IMR-90 (cell line): ENCODE results near the gene NAGPA. TPM values are rescaled to one million over a fixed set of nuclear protein-coding genes. Genes with fewer than 3 reads are reported as not detected.

Experiments
- ATAC-seq: fragments of 200-7000 bp; cut with Tn5 transposase; 2 replicates; pipeline ENCODE4 v1.9.1; 2020; ENCODE audit warnings: low read depth, mild to moderate bottlenecking, moderate library complexity
- BruUV-seq: library from RNA; stranded (reverse); fragments of 400-500 nt; replicated peaks from 2 replicates; lab custom pipeline; 2021; lab: Mats Ljungman, UMichigan
- CTCF ChIA-PET: fragments of 300-600 bp; formaldehyde crosslinking; extraction: SDS; loops from one replicate; lab custom pipeline; 2021; ENCODE audit warnings: antibody characterized with exemption; lab: Yijun Ruan, JAX
- POLR2A ChIA-PET: fragments of 300-600 bp; sonication (Branson Sonifier 250); formaldehyde crosslinking; loops from one replicate; lab custom pipeline; 2022; ENCODE audit warnings: antibody characterized with exemption; ENCODE audit not compliant: unreplicated experiment; lab: Charles Lee
- DNase-seq: peaks from one replicate; pipeline ENCODE4 v3.0.0; 2013
- H2AFZ ChIP-seq: replicated peaks from 2 replicates; pipeline ENCODE3; 2013; ENCODE audit warnings: low read length, mild to moderate bottlenecking; ENCODE audit not compliant: poor library complexity
- H2AK5ac ChIP-seq: 2 replicates; pipeline ENCODE4 v1.6.1; 2013; ENCODE audit warnings: low read depth, low read length, inconsistent platforms
- H2AK9ac ChIP-seq: replicated peaks from 2 replicates; pipeline ENCODE3; 2013; ENCODE audit warnings: mild to moderate bottlenecking, low read depth, low read length, moderate library complexity; ENCODE audit not compliant: poor library complexity
- H2BK120ac ChIP-seq: 2 replicates; pipeline ENCODE4 v1.6.1; 2013; ENCODE audit warnings: low read depth, low read length, inconsistent platforms
- H2BK15ac ChIP-seq: 3 replicates; pipeline ENCODE4 v1.6.1; 2013; ENCODE audit warnings: low read depth, low read length, inconsistent platforms
- H2BK20ac ChIP-seq: 2 replicates; pipeline ENCODE4 v1.6.1; 2013; ENCODE audit warnings: low read depth, mild to moderate bottlenecking, inconsistent platforms, low read length, moderate library complexity
- H2BK5ac ChIP-seq: 2 replicates; pipeline ENCODE4 v1.6.1; 2013; ENCODE audit warnings: mild to moderate bottlenecking, low read depth, low read length, inconsistent platforms; ENCODE audit not compliant: poor library complexity, severe bottlenecking
- H3K14ac ChIP-seq: replicated peaks from 2 replicates; pipeline ENCODE4 v1.6.1; 2013; ENCODE audit warnings: low read depth, low read length, inconsistent platforms
- H3K18ac ChIP-seq: 2 replicates; pipeline ENCODE4 v1.6.1; 2013; ENCODE audit warnings: low read depth, low read length, control low read depth
- H3K23ac ChIP-seq: 2 replicates; pipeline ENCODE4 v1.6.1; 2013; ENCODE audit warnings: low read depth, low read length, inconsistent platforms
- H3K27ac ChIP-seq: 2 replicates; pipeline ENCODE4 v1.5.1; 2013; ENCODE audit warnings: mild to moderate bottlenecking, control low read depth, low read length; ENCODE audit not compliant: insufficient read depth
- H3K27me3 ChIP-seq: 2 replicates; pipeline ENCODE4 v1.6.1; 2013; ENCODE audit warnings: low read length; ENCODE audit not compliant: control insufficient read depth, insufficient read depth
- H3K36me3 ChIP-seq: 2 replicates; pipeline ENCODE4 v1.6.1; 2013; ENCODE audit warnings: low read length, mixed read lengths; ENCODE audit not compliant: control insufficient read depth, insufficient read depth
- H3K4ac ChIP-seq: 2 replicates; pipeline ENCODE4 v1.6.1; 2013; ENCODE audit warnings: low read depth, low read length, inconsistent platforms
- H3K4me1 ChIP-seq: 2 replicates; pipeline ENCODE4 v1.6.1; 2013; ENCODE audit warnings: low read length, mixed read lengths; ENCODE audit not compliant: control insufficient read depth, insufficient read depth
- H3K4me2 ChIP-seq: 2 replicates; pipeline ENCODE4 v1.6.1; 2013; ENCODE audit warnings: low read depth, mild to moderate bottlenecking, control low read depth, low read length, moderate library complexity
- H3K4me3 ChIP-seq: 2 replicates; pipeline ENCODE4 v1.5.1; 2013; ENCODE audit warnings: low read depth, mild to moderate bottlenecking, control low read depth, low read length, moderate library complexity; ENCODE audit not compliant: insufficient read depth
- H3K56ac ChIP-seq: 2 replicates; pipeline ENCODE4 v1.6.1; 2013; ENCODE audit warnings: low read length, inconsistent platforms; ENCODE audit not compliant: insufficient read depth; ENCODE audit errors: extremely low read depth
- H3K79me1 ChIP-seq, 2 experiments: 2 replicates each; pipeline ENCODE4 v1.6.1; 2013; ENCODE audit warnings: low read length in 2 of 2, inconsistent platforms in 1 of 2, low read depth in 1 of 2
- H3K9ac ChIP-seq: 2 replicates; pipeline ENCODE4 v1.6.1; 2013; ENCODE audit warnings: low read depth, low read length, control low read depth
- H3K9me1 ChIP-seq: 2 replicates; pipeline ENCODE4 v1.6.1; 2013; ENCODE audit warnings: low read length, inconsistent platforms; ENCODE audit not compliant: insufficient read depth
- H3K9me3 ChIP-seq: 2 replicates; pipeline ENCODE4 v1.6.1; 2013; ENCODE audit warnings: low read length; ENCODE audit not compliant: control insufficient read depth, insufficient read depth
- H4K20me1 ChIP-seq: 2 replicates; pipeline ENCODE4 v1.6.1; 2013; ENCODE audit warnings: low read length, inconsistent platforms; ENCODE audit not compliant: insufficient read depth
- H4K5ac ChIP-seq: 2 replicates; pipeline ENCODE4 v1.6.1; 2013; ENCODE audit warnings: mild to moderate bottlenecking, low read depth, low read length, control low read depth
- H4K8ac ChIP-seq, 2 experiments: 2 replicates each; pipeline ENCODE4 v1.6.1; 2013; ENCODE audit warnings: low read depth in 2 of 2, low read length in 2 of 2, control low read depth in 1 of 2, inconsistent platforms in 1 of 2
- H4K91ac ChIP-seq: 2 replicates; pipeline ENCODE4 v1.6.1; 2013; ENCODE audit warnings: low read depth, low read length, inconsistent platforms; ENCODE audit not compliant: insufficient read depth
- BHLHE40 ChIP-seq: fragments of 150-350 bp; IDR thresholded peaks from 2 replicates; pipeline ENCODE4 v1.6.1; 2016; ENCODE audit warnings: mild to moderate bottlenecking, low read depth, low read length
- CHD1 ChIP-seq: IDR thresholded peaks from 2 replicates; pipeline ENCODE4 v1.6.1; 2012; ENCODE audit warnings: low read depth, low read length, improper control_type of control experiment
- ELK1 ChIP-seq: fragments of 150-350 bp; IDR thresholded peaks from 2 replicates; pipeline ENCODE4 v1.6.1; 2016; ENCODE audit warnings: low read depth, mild to moderate bottlenecking, low read length, moderate library complexity, borderline replicate concordance
- MAFK ChIP-seq: IDR thresholded peaks from 2 replicates; pipeline ENCODE4 v1.6.1; 2012; ENCODE audit warnings: low read depth, low read length, improper control_type of control experiment
- MXI1 ChIP-seq: IDR thresholded peaks from 2 replicates; pipeline ENCODE4 v1.6.1; 2012; ENCODE audit warnings: low read depth, mild to moderate bottlenecking, low read length, moderate library complexity, borderline replicate concordance
- POLR2A ChIP-seq: IDR thresholded peaks from 2 replicates; pipeline ENCODE4 v1.6.1; 2012; ENCODE audit warnings: mild to moderate bottlenecking, low read depth, low read length
- RAD21 ChIP-seq: IDR thresholded peaks from 2 replicates; pipeline ENCODE4 v1.6.1; 2012; ENCODE audit warnings: low read length, improper control_type of control experiment
- RCOR1 ChIP-seq: IDR thresholded peaks from 2 replicates; pipeline ENCODE4 v1.6.1; 2012; ENCODE audit warnings: mild to moderate bottlenecking, low read length, improper control_type of control experiment; ENCODE audit not compliant: insufficient replicate concordance
- RFX5 ChIP-seq: IDR thresholded peaks from 2 replicates; pipeline ENCODE4 v1.8.0; 2012; ENCODE audit warnings: low read depth, mild to moderate bottlenecking, low read length, moderate library complexity
- SMC3 ChIP-seq: fragments of 150-350 bp; IDR thresholded peaks from 2 replicates; pipeline ENCODE4 v1.6.1; 2016; ENCODE audit warnings: low read depth, mild to moderate bottlenecking, antibody characterized with exemption, low read length, moderate library complexity
- WGBS, 2 experiments: methylation state at CpG; one replicate each; pipeline versions ENCODE4 v1.1.5 to v1.1.7; 2013; ENCODE audit warnings: missing lambda C conversion rate in 2 of 2; ENCODE audit not compliant: insufficient read length in 1 of 2; ENCODE audit errors: extremely low coverage in 2 of 2; 5-methylcytosine and 5-hydroxymethylcytosine counted together
- dilution Hi-C: fragments of 300-500 bp; cut with HindIII; formaldehyde crosslinking; loops from one replicate; pipeline ENCODE4 v1.14.3; 2018; ENCODE audit warnings: low sequenced_read_pairs; ENCODE audit not compliant: unreplicated experiment
- in situ Hi-C: fragments of 300-500 bp; cut with MboI; formaldehyde crosslinking; loops from 3 replicates; pipeline ENCODE4 v1.14.3; 2019; ENCODE audit warnings: low sequenced_read_pairs, inconsistent platforms, mixed read lengths
- intact Hi-C: fragments of 100-400 bp; cut with micrococcal nuclease; formaldehyde crosslinking; loops from 2 replicates; pipeline ENCODE4 v1.10.0; 2022
- polyA plus RNA-seq, 3 experiments: library from polyadenylated mRNA; depleted of rRNA; stranded (reverse); fragments of >200 nt; gene quantifications; 2 replicates each; pipeline ENCODE4 v1.2.3, GENCODE V29; 2012; ENCODE audit warnings: low replicate concordance in 1 of 3
- total RNA-seq: library from RNA; depleted of rRNA; stranded (reverse); fragments of >200 nt; gene quantifications from 2 replicates; pipeline ENCODE4 v1.2.3, GENCODE V29; 2012
- TF ChIP-seq, protein P1 (sequence below): fragments of 150-350 bp; IDR thresholded peaks from 2 replicates; pipeline ENCODE4 v1.6.1; 2017; ENCODE audit warnings: mild to moderate bottlenecking, antibody characterized with exemption, low read length, low read depth
- TF ChIP-seq, protein P2 (sequence below): conservative IDR thresholded peaks from 2 replicates; pipeline ENCODE4 v1.5.1; 2012; ENCODE audit warnings: mild to moderate bottlenecking, low read depth, low read length, improper control_type of control experiment

Gene NAGPA
- total and polyA plus RNA-seq, 2 of the 4 experiments (the other 2 are of a cell fraction) = 6.5 to 12.2 TPM

- Histone ChIP-seq H3K4me1 (no peaks in the 10 kb centered on the region), H3K9me1 (no peaks in the 10 kb centered on the region), H2AFZ (no peak overlapping the region), H2BK15ac (no peak overlapping the region), H3K27ac (no peak overlapping the region), H4K91ac (no peak overlapping the region), H3K9ac (no peak overlapping the region), H3K9me3 (no peaks in the 10 kb centered on the region), H2AK5ac (no peak overlapping the region), H3K4me2 (no peak overlapping the region), H2BK5ac (no peak overlapping the region), H3K36me3 (no peaks in the 10 kb centered on the region), H4K5ac (no peak overlapping the region), H4K20me1 (no peaks in the 10 kb centered on the region), H3K4ac (no peak overlapping the region), H3K79me1 (no peaks in the 10 kb centered on the region), H2AK9ac (no peak overlapping the region), H3K23ac (no peak overlapping the region), H3K18ac (no peak overlapping the region), H3K27me3 (peaks cover 30% of the 10 kb centered on the region), H3K56ac (no peak overlapping the region), H2BK120ac (no peak overlapping the region), H2BK20ac (no peak overlapping the region), H3K14ac (no peak overlapping the region), H4K8ac (no peak overlapping the region), H3K4me3 (no peak overlapping the region)
- CTCF ChIA-PET = no interaction called here
- DNase-seq (no peak), ATAC-seq (no peak)
- dilution Hi-C loops = no loop called here
- intact Hi-C loops = no loop called here
- TF ChIP-seq RFX5 (no peak), POLR2A (no peak), SMC3 (no peak), MAFK (no peak), BHLHE40 (no peak), RCOR1 (no peak), CHD1 (no peak), ELK1 (no peak), MXI1 (no peak), RAD21 (no peak)
- TF ChIP-seq, protein P1, sequence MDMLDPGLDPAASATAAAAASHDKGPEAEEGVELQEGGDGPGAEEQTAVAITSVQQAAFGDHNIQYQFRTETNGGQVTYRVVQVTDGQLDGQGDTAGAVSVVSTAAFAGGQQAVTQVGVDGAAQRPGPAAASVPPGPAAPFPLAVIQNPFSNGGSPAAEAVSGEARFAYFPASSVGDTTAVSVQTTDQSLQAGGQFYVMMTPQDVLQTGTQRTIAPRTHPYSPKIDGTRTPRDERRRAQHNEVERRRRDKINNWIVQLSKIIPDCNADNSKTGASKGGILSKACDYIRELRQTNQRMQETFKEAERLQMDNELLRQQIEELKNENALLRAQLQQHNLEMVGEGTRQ = no peak
- TF ChIP-seq, protein P2, sequence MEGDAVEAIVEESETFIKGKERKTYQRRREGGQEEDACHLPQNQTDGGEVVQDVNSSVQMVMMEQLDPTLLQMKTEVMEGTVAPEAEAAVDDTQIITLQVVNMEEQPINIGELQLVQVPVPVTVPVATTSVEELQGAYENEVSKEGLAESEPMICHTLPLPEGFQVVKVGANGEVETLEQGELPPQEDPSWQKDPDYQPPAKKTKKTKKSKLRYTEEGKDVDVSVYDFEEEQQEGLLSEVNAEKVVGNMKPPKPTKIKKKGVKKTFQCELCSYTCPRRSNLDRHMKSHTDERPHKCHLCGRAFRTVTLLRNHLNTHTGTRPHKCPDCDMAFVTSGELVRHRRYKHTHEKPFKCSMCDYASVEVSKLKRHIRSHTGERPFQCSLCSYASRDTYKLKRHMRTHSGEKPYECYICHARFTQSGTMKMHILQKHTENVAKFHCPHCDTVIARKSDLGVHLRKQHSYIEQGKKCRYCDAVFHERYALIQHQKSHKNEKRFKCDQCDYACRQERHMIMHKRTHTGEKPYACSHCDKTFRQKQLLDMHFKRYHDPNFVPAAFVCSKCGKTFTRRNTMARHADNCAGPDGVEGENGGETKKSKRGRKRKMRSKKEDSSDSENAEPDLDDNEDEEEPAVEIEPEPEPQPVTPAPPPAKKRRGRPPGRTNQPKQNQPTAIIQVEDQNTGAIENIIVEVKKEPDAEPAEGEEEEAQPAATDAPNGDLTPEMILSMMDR = no peak
- in situ Hi-C loops = no loop called here
- BruUV-seq = no TSS peak
- 55% methylated on average over 2 of the region's 4 CpGs; no CpG with 5 or more reads in 1 of the 2 experiments for WGBS, 2 experiments
- POLR2A ChIA-PET = no interaction called here
These were observed 22.1 kb downstream of the NAGPA start for GRCh38 chr16:5011637-5012036.
